Smooth muscle cell (in vitro differentiated cells): Measurements from ENCODE around the gene ACTL10. TPM values are rescaled to one million over a fixed set of nuclear protein-coding genes. Genes with fewer than 3 reads are reported as not detected.
"Not testable (repeated sequence)": the region's sequence is repeated elsewhere in the genome, so short reads cannot be mapped to it uniquely, and the experiment has no call there.

Experiments used
- DNase-seq: peaks from one replicate; lab custom pipeline; 2025; ENCODE audit not compliant: unreplicated experiment; lab: John Stamatoyannopoulos, UW
- H2AFZ ChIP-seq: fragments of 200-600 bp; sonication (generic); 2 replicates; pipeline ENCODE4 v1.6.0; 2016; ENCODE audit warnings: antibody characterized with exemption, low read depth, mild to moderate bottlenecking
- H3F3A ChIP-seq: fragments of 200-600 bp; sonication (generic); 2 replicates; pipeline ENCODE4 v1.6.0; 2017; ENCODE audit warnings: antibody characterized with exemption, low read depth
- H3K27ac ChIP-seq: fragments of 200-600 bp; sonication (generic); 2 replicates; pipeline ENCODE4 v1.5.1; 2016; ENCODE audit warnings: low read depth, mild to moderate bottlenecking
- H3K27me3 ChIP-seq: fragments of 200-600 bp; sonication (generic); 2 replicates; pipeline ENCODE4 v1.6.1; 2016; ENCODE audit warnings: low read depth, mild to moderate bottlenecking
- H3K36me3 ChIP-seq: fragments of 200-600 bp; sonication (generic); 2 replicates; pipeline ENCODE4 v1.5.1; 2016; ENCODE audit warnings: low read depth
- H3K4me1 ChIP-seq: fragments of 200-600 bp; sonication (generic); 2 replicates; pipeline ENCODE4 v1.5.1; 2016; ENCODE audit warnings: low read depth
- H3K4me2 ChIP-seq: fragments of 200-600 bp; sonication (generic); 2 replicates; pipeline ENCODE4 v1.6.0; 2016; ENCODE audit warnings: mild to moderate bottlenecking
- H3K4me3 ChIP-seq: fragments of 200-600 bp; sonication (generic); 2 replicates; pipeline ENCODE4 v1.5.1; 2016; ENCODE audit warnings: mild to moderate bottlenecking
- H3K79me2 ChIP-seq: fragments of 200-600 bp; sonication (generic); 2 replicates; pipeline ENCODE4 v1.6.0; 2016; ENCODE audit warnings: low read depth, mild to moderate bottlenecking
- H3K9ac ChIP-seq: fragments of 200-600 bp; sonication (generic); 2 replicates; pipeline ENCODE4 v1.6.0; 2016; ENCODE audit warnings: low read depth
- H3K9me3 ChIP-seq: fragments of 200-600 bp; sonication (generic); replicated peaks from 2 replicates; pipeline ENCODE4 v1.5.1; 2016; ENCODE audit warnings: low read depth
- H4K20me1 ChIP-seq: fragments of 200-600 bp; sonication (generic); 2 replicates; pipeline ENCODE4 v1.6.0; 2016; ENCODE audit warnings: low read depth
- CTCF ChIP-seq: fragments of 200-600 bp; sonication (generic); IDR thresholded peaks from 2 replicates; pipeline ENCODE4 v1.5.1; 2017; ENCODE audit warnings: borderline replicate concordance, mild to moderate bottlenecking, antibody characterized with exemption; ENCODE audit not compliant: insufficient read depth, poor library complexity, severe bottlenecking
- WGBS: methylation state at CpG from one replicate; pipeline ENCODE4 v1.1.7; 2016; ENCODE audit warnings: low lambda C conversion rate; 5-methylcytosine and 5-hydroxymethylcytosine counted together
- polyA plus RNA-seq: library from polyadenylated mRNA; unstranded; fragments of >200 nt; fragmentation: Nextera tagmentation; extraction: Ambion mirVana; gene quantifications from 2 replicates; pipeline ENCODE4 v1.2.1, GENCODE V29; 2016
- total RNA-seq: library from RNA; depleted of rRNA; stranded (reverse); fragments of >200 nt; gene quantifications from 2 replicates; pipeline ENCODE4 v1.2.3, GENCODE V29; 2014

ACTL10 gene
- total and polyA plus RNA-seq, 2 experiments from 2014 or later = 0.04 to 0.49 TPM

- WGBS = 97% methylated on average over 2 of the region's 2 CpGs
- peaks cover 20% of the 10 kb centered on the region for H4K20me1 ChIP-seq
Measured at GRCh38 chr20:33645396-33645795, 21.3 kb upstream of the ACTL10 start.

GRCh38 chr20:33646191-33646590 is 20.6 kb upstream of the ACTL10 start:
- Histone ChIP-seq H3K27me3 (no peaks in the 10 kb centered on the region), H3K9me3 (no peaks in the 10 kb centered on the region), H3K4me2 (no peak overlapping the region), H3K4me3 (no peak overlapping the region), H3K4me1 (no peaks in the 10 kb centered on the region), H3K27ac (no peak overlapping the region), H4K20me1 (peaks cover 20% of the 10 kb centered on the region), H2AFZ (no peak overlapping the region), H3K36me3 (peaks cover 4% of the 10 kb centered on the region), H3F3A (peaks cover 4% of the 10 kb centered on the region), H3K79me2 (no peaks in the 10 kb centered on the region), H3K9ac (no peak overlapping the region)
- WGBS = 95% methylated on average over 5 of the region's 5 CpGs
- DNase-seq = no peak
- TF ChIP-seq CTCF = no peak

More at GRCh38 chr20:33645396-33645795, 21.3 kb upstream of the ACTL10 start:
- Histone ChIP-seq H3F3A (peaks cover 4% of the 10 kb centered on the region), H3K27me3 (no peaks in the 10 kb centered on the region), H2AFZ (no peak overlapping the region), H3K4me2 (no peak overlapping the region), H3K9me3 (no peaks in the 10 kb centered on the region), H3K27ac (no peak overlapping the region), H3K4me1 (no peaks in the 10 kb centered on the region), H3K9ac (no peak overlapping the region), H3K36me3 (peaks cover 4% of the 10 kb centered on the region), H3K4me3 (no peak overlapping the region), H3K79me2 (no peaks in the 10 kb centered on the region)
- DNase-seq = no peak
- TF ChIP-seq CTCF = no peak

DNA sequence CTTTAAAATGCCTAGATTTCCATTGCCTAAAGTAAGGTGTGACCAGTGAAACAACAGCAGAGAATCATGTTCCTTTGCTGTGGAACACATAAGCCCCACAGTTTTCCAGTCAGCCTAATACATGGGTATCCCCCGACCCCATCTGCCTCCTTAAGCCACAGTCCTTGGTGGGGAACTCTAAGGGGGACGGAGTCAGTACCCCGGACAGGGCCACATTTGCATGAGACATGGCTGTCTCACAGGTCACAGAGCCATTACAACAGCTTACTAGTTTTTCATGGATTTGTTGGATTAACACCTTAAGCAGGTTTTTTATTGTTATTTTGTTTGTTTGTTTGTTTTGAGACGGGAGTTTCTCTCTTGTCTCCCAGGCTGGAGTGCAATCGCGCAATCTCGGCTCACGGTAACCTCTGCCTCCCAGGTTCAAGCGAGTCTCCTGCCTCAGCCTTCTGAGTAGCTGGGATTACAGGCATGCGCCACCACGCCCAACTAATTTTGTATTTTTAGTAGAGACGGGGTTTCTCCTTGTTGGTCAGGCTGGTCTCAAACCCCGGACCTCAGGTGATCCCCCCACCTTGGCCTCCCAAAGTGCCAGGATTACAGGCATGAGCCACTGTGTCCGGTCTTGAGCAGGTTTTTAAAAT is 19.7 kb upstream of the ACTL10 start:
- not testable (repeated sequence) for H3K27ac ChIP-seq, DNase-seq
- WGBS = 89% methylated on average over 14 of the region's 14 CpGs

GRCh38 chr20:33647603-33648395 is 18.9 kb upstream of the ACTL10 start:
- H3K36me3 ChIP-seq = peaks cover 4% of the 10 kb centered on the region
- H3K27ac ChIP-seq = no peak overlapping the region
- H3K79me2 ChIP-seq = no peaks in the 10 kb centered on the region
- peaks cover 20% of the 10 kb centered on the region for H4K20me1 ChIP-seq
- H2AFZ ChIP-seq = no peak overlapping the region
- no peak overlapping the region for H3K4me3 ChIP-seq
- TF ChIP-seq CTCF = no peak
- no peak overlapping the region for H3K4me2 ChIP-seq
- 95% methylated on average over 11 of the region's 11 CpGs for WGBS
- DNase-seq = no peak
- no peaks in the 10 kb centered on the region for H3K4me1 ChIP-seq
- H3K9me3 ChIP-seq = no peaks in the 10 kb centered on the region
- H3K9ac ChIP-seq = no peak overlapping the region
- peaks cover 4% of the 10 kb centered on the region for H3F3A ChIP-seq
- no peaks in the 10 kb centered on the region for H3K27me3 ChIP-seq

More for the DNA sequence above, 19.7 kb upstream of the ACTL10 start:
- not testable (repeated sequence) for H3F3A ChIP-seq, H3K36me3 ChIP-seq, H3K9ac ChIP-seq, H3K9me3 ChIP-seq, H3K79me2 ChIP-seq, H2AFZ ChIP-seq, H3K4me1 ChIP-seq, H3K27me3 ChIP-seq, H3K4me2 ChIP-seq, H3K4me3 ChIP-seq
- H4K20me1 ChIP-seq = peaks cover 20% of the 10 kb centered on the region
